GM21447 (cell line): ENCODE results near the gene HSD11B2.

Experiments used
- ATAC-seq: cut with Tn5 transposase; IDR thresholded peaks from one replicate; pipeline ENCODE4 v1.9.1; 2021; ENCODE audit not compliant: unreplicated experiment

The HSD11B2 gene

GRCh38 chr16:67470359-67470758 lies 39.4 kb downstream of the HSD11B2 start:
- no peak for ATAC-seq

- no peak for ATAC-seq
Observed at GRCh38 chr16:67471758-67472384, 41.0 kb downstream of the HSD11B2 start.

- no peak for ATAC-seq
Observed at GRCh38 chr16:67474551-67475455, 43.9 kb downstream of the HSD11B2 start.

GRCh38 chr16:67477960-67478554 lies 47.1 kb downstream of the HSD11B2 start:
- ATAC-seq, result no peak

GRCh38 chr16:67480833-67481560 lies 50.1 kb downstream of the HSD11B2 start, which contains the start of gene ATP6V0D1:
TSS of gene ATP6V0D1 (minus strand) at chr16:67481157. CDS start at chr16:67481086, 71 bp downstream.
- ATAC-seq, result peak; percentile 76

- peak; percentile 12 for ATAC-seq
Observed at GRCh38 chr16:67481561-67482232, 50.8 kb downstream of the HSD11B2 start.

GRCh38 chr16:67482233-67482924 lies 51.5 kb downstream of the HSD11B2 start:
- ATAC-seq, result no peak

- ATAC-seq, result no peak
Observed at GRCh38 chr16:67483150-67483549, 52.2 kb downstream of the HSD11B2 start, which contains the start of gene AGRP. TSS of gene AGRP (minus strand) at chr16:67483547. CDS start at chr16:67483398, 149 bp downstream.

- no peak for ATAC-seq
Observed at GRCh38 chr16:67483731-67484525, 53.0 kb downstream of the HSD11B2 start.

GRCh38 chr16:67486805-67487204 lies 55.9 kb downstream of the HSD11B2 start:
- no peak for ATAC-seq
